Fibroblast of villous mesenchyme (primary cell): ENCODE measurements around the gene SENP1. TPM values are rescaled to one million over a fixed set of nuclear protein-coding genes. Genes with fewer than 3 reads are reported as not detected.

Experiments used
- DNase-seq: peaks from one replicate; pipeline ENCODE4 v3.0.0-alpha.2; 2010; ENCODE audit warnings: low read depth
- H3K4me3 ChIP-seq: 2 replicates; pipeline ENCODE4 v1.5.1; 2011; ENCODE audit warnings: low read depth, mild to moderate bottlenecking, low read length
- CTCF ChIP-seq: IDR thresholded peaks from 2 replicates; pipeline ENCODE4 v1.5.1; 2012; ENCODE audit warnings: low read depth, mild to moderate bottlenecking, low read length; ENCODE audit not compliant: insufficient read depth
- total RNA-seq: library from RNA; depleted of rRNA; stranded (reverse); fragments of >200 nt; gene quantifications from 2 replicates; pipeline ENCODE4 v1.2.3, GENCODE V29; 2012

The SENP1 gene
- total RNA-seq, 1 donor: 35.8 TPM

- H3K4me3 ChIP-seq: no peak overlapping the region
- TF ChIP-seq CTCF: no peak
- no peak for DNase-seq
Observed at GRCh38 chr12:48069241-48069640, 36.6 kb downstream of the SENP1 start.

GRCh38 chr12:48068457-48068856 lies 37.4 kb downstream of the SENP1 start:
- TF ChIP-seq CTCF: no peak
- no peak for DNase-seq
- no peak overlapping the region for H3K4me3 ChIP-seq

GRCh38 chr12:48067250-48067938 lies 38.5 kb downstream of the SENP1 start:
- no peak overlapping the region for H3K4me3 ChIP-seq
- DNase-seq: no peak
- no peak for TF ChIP-seq CTCF

GRCh38 chr12:48065041-48065440 lies 40.8 kb downstream of the SENP1 start:
- no peak overlapping the region for H3K4me3 ChIP-seq
- no peak for DNase-seq
- no peak for TF ChIP-seq CTCF

- TF ChIP-seq CTCF: no peak
- no peak for DNase-seq
- H3K4me3 ChIP-seq: no peak overlapping the region
Observed at GRCh38 chr12:48063530-48063929, 42.3 kb downstream of the SENP1 start.

- peak; percentile 7 for DNase-seq
- no peak overlapping the region for H3K4me3 ChIP-seq
- TF ChIP-seq CTCF: no peak
Observed at GRCh38 chr12:48061938-48062719, 43.8 kb downstream of the SENP1 start.
